ENCODE measurements around the gene ZCCHC8. TPM values are rescaled to one million over a fixed set of nuclear protein-coding genes. Genes with fewer than 3 reads are reported as not detected.
"Not testable (repeated sequence)": the region's sequence is repeated elsewhere in the genome, so short reads cannot be mapped to it uniquely, and the experiment has no call there.

The ZCCHC8 gene
- total RNA-seq, 2 experiments from 2014 or later = 35.2 to 37.6 TPM

DNA sequence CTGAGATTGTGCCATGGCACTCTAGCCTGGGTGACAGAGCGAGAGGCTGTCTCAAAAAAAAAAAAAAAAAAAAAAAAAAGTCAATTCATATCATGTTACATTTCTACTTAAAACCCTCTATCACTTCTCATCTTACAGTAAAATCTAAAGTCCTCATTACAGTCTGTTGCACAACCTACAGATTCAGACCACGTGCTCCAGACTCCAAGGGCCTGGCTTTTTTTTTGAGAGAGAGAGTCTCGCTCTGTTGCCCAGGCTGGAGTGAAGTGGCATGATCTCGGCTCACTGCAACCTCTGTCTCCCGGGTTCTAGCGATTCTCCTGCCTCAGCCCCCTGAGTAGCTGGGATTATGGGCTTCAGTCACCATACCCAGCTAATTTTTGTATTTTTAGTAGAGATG, 14.4 kb downstream of the ZCCHC8 start:
- CTCF ChIA-PET = interaction anchor here (0.7 kb wide), 1 partner anchor 100 kb away, joined by 3 read pairs; no protein-coding TSS in a partner anchor
- POLR2A ChIA-PET = not testable (repeated sequence)

DNA sequence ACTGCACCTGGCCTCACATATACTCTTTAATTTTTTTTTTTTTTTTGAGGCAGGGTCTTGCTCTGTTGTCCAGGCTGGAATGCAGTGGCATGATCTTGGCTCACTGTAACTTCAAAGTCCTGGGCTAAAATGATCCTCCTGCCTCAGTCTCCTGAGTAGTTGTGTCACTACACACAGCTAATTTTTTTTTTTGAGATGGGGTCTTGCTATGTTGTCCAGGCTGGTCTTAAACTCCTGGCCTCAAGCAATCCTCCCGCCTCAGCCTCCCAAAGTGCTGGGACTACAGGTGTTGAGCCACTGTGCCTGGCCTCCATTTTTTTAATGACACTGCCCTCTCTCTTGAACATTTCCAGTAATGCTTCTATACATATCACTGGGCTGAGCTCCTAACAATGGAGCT, 16.3 kb downstream of the ZCCHC8 start:
- ChIA-PET POLR2A (interaction anchor here (0.9 kb wide), 1 partner anchor 14 kb away, joined by 3 read pairs; no protein-coding TSS in a partner anchor), CTCF (interaction anchor here (0.6 to 1.3 kb wide), 3 partner anchors 14 to 17 kb away, joined by 3 to 4 read pairs (median 3); partner anchors contain the start of gene ZCCHC8)

DNA sequence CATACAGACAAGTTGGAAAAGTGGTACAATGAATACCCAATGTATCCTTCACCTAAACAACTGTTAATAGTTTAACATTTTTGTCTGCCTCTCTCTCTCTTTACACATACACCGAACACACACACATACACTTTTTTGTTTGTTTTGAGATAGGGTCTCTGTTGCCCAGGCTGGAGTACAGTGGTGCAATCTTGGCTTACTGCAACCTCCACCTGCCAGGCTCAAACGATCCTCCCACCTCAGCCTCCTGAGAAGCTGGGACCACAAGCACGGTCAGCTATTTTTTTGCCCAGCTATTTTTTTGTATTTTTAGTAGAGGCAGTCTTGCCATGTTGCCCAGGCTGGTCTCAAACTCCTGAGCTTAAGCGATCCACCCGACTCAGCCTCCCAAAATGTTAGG, 16.8 kb downstream of the ZCCHC8 start:
- ChIA-PET CTCF (interaction anchor here (0.6 to 1.3 kb wide), 3 partner anchors 14 to 17 kb away, joined by 3 to 4 read pairs (median 3); partner anchors contain the start of gene ZCCHC8), POLR2A (interaction anchor here (0.9 kb wide), 1 partner anchor 15 kb away, joined by 3 read pairs; no protein-coding TSS in a partner anchor)

DNA sequence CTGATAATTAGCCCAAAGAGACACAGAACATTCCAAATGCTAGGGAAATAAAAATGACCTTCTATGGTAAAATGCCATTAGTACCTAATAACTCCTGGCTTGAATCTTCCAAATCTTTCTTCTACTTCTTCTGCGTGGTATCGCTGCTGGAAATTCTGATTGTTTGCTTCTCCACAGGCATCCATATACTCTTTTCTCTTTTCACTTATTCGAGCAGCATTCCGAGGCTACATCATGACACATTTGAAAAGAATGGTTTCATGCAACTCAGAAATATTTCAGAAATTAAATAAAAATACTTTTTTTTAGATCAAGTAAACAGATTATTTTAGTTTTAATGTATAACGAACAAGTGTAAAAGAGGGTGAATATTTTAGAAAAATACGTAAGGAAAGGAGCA, 18.9 kb downstream of the ZCCHC8 start:
- POLR2A ChIA-PET = no interaction called here
- CTCF ChIA-PET = no interaction called here

DNA sequence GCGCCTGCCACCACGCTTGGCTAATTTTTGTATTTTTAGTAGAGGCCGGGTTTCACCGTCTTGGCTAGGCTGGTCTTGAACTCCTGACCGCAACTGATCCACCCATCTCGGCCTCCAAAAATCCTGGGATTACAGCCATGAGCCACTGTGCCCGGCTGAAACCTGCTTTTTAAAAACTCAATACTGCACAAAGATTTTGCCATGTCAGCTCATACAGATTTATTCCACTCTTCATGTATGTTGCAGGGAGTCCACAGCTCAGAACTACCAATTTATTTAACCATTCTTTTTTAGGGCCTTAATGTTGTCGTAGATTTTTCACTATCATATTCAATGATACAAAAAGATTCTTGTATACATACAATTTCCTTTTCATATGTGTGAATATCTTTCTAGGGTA, 20.0 kb downstream of the ZCCHC8 start:
- CTCF ChIA-PET = no interaction called here
- POLR2A ChIA-PET = no interaction called here

DNA sequence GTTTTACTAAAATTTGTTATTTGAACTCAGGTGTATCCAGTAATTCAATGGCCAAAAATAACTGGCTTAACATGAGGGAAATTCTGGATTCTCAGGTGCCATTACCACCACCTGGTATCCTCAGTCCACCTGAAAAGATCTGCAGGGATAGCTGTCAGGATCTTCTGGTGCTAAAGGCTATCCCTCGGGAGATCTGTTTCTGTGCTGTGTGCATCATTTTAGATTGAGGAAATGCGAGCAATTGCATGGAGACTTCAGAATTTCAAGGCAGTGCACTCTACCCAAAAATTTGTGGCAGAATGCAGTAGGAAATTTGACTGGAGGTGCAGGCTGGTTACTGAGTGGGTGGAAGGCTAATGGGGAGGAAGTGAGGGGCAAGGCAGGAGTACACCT, 26.4 kb downstream of the ZCCHC8 start:
- POLR2A ChIA-PET = interaction anchor here (1.1 kb wide), 1 partner anchor 74 kb away, joined by 4 read pairs; no protein-coding TSS in a partner anchor
- CTCF ChIA-PET = interaction anchor here (1.2 to 3.8 kb wide), 2 partner anchors 74 to 77 kb away, joined by 3 to 43 read pairs; no protein-coding TSS in a partner anchor

DNA sequence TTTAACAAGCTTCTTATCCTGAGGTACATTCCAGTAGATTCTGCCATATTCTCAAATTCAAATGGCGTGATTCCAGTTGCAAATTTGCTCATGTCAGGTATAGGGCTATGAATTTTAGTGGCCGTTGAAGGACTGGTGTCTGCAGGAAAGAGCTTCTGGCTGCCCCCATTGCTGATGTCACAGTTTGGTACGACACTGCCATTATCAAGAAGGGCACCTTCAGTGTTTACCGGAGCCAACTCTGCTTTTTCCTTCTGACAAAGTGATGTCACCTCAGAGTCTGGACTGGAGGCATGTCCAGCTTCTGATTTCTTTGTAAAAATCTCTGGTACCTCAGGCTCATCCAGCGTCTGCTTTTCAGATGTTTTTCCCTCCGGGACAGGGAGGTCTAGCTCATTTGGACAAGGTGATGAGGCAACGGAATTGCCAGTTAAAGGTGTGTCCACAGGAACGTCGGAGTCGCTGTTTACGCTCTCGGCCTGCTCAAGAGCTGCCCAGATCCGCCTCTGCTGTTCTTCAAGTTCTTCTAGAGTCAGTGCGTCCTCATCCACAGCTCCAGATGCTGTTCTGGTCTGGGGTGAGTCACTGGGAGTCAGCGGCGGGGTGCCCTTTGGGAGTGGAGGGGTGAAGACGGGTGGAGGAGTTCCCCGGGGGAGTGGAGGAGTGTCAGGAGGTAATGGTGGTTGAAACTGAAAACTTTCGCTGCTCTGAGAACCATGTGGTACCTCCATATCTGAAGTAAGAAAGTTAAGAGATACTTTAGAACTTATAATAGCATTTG, 27.0 kb downstream of the ZCCHC8 start:
- ChIA-PET POLR2A (interaction anchor here (1.1 kb wide), 1 partner anchor 74 kb away, joined by 4 read pairs; no protein-coding TSS in a partner anchor), CTCF (interaction anchor here (0.6 to 3.8 kb wide), 6 partner anchors 20 to 760 kb away, joined by 3 to 43 read pairs (median 4); partner anchors contain the start of gene CLIP1)

DNA sequence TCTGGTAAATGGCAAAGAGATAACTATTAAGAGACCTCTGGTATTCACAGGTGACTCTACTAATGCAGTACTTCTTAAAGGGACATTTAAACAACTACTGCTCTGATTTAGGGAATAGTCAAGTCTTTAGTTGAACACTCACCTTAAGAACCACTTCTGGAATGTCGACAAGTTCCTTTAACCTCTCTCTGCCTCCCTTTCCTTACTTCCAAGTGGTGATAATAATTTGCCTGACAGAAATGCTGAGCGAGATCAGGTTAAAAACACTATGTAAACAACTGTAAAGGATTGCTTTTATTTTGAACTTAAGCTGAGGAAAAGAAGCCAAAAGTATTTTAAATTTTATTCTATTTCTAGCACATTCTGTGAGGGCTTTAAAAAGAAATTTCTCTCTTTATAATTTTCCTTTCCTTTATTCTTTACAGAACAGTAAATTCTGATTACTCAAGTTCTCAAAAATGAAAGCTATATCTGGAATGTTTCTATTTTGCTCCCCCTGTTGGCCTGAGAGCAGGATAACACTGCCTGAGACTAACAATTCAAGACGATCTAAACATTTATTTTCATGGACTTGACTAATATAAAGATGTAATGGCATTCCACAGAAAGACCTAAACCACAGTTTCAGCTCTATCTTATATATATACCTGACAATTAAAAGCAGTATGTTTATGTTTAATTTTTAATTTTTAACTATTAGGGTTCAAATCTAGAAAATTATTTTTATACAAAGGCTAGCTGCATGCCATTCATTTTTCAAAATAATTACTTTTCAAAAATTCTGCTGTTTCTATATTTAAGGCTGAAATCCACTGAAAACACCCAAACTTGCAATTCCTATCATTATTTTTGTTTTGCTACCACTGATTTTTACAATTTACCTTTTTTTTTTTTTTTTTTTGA, 29.2 kb downstream of the ZCCHC8 start:
- CTCF ChIA-PET = interaction anchor here (0.6 to 3.8 kb wide), 15 partner anchors 9 to 1031 kb away, joined by 3 to 43 read pairs (median 4); no protein-coding TSS in a partner anchor
- POLR2A ChIA-PET = interaction anchor here (0.6 kb wide), 2 partner anchors 66 to 178 kb away, joined by 4 read pairs; no protein-coding TSS in a partner anchor

DNA sequence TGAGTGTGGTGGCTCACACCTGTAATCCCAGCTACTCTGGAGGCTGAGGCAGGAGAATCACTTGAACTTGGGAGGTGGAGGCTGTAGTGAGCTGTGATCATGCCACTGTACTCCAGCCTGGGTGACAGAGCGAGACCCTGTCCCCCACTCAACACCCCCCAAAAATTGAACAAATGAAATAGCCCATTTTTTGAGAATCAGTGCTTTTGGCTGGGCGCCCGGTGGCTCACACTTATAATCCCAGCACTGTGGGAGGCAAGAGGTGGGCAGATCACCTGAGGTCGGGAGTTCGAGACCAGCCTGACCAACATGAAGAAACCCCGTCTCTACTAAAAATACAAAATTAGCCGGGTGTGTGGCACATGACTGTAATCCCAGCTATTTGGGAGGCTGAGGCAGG, 30.2 kb downstream of the ZCCHC8 start:
- ChIA-PET POLR2A (interaction anchor here (0.8 kb wide), 1 partner anchor 71 kb away, joined by 3 read pairs; no protein-coding TSS in a partner anchor), CTCF (interaction anchor here (2.0 to 3.8 kb wide), 2 partner anchors 8 to 70 kb away, joined by 8 to 43 read pairs; no protein-coding TSS in a partner anchor)

DNA sequence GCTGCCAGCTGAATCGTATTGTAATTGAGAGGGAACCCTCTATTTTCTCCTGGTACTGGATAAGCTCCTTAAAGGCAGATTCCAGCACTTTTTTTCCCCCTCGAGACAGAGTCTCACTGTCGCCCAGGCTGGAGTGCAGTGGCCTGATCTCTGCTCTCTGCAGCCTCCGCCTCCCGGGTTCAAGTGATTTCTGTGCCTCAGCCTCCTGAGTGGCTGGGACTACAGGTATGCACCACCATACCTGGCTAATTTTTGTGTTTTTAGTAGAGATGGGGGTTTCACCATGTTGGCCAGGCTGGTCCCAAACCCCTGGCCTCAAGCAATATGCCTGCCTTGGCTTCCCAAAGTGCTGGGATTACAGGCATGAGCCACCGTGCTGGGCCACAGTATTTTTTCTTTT, 30.9 kb downstream of the ZCCHC8 start:
- POLR2A ChIA-PET = interaction anchor here (0.8 kb wide), 1 partner anchor 71 kb away, joined by 3 read pairs; no protein-coding TSS in a partner anchor
- CTCF ChIA-PET = interaction anchor here (1.5 kb wide), 1 partner anchor 70 kb away, joined by 4 read pairs; no protein-coding TSS in a partner anchor

DNA sequence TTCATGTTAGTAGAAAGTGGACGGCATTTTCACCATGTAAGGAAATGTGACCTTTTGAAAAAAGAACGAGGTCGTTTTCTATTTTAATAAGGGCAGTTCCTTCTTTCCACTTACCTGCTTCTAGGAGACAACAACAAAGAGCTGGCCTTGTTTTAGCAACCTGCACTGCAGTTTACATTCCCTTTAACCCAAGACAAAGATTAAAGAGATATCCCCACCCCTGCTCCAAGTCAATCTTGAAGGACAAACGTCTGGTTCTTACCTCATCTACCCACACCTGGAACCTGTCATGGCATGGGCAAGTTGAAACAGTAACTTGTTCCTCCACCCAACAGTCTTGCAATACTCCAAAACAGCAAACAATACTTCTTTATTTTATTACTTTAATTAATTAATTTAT, 32.7 kb downstream of the ZCCHC8 start:
- ChIA-PET CTCF (no interaction called here), POLR2A (no interaction called here)

DNA sequence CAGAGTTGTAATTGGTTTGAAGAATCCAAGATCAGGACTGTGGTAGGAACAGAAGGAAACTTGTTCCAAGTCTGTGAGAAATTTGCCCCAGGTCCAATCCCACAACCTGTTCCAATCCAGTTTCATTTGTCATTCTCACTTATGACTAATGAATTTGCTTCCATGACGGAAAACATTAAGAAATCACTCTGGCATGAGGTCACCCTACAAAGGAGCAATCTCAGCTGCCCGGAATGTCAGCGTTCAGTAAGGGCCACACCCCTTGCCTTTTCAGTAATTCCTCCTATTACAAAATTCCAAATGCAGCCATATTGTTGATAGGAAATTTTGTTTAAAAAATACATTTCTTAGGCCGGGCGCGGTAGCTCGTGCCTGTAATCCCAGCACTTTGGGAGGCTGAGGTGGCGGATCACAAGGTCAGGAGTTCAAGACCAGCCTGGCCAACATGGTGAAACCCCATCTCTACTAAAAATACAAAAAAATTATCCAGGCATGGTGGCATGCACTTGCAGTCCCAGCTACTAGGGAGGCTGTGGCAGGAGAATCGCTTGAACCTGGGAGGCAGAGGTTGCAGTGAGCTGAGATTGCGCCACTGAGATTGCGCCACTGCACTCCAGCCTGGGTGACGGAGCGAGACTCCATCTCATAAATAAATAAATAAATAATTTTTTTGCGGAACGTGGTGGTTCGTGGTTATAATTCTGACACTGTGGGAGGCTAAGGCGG, 36.3 kb downstream of the ZCCHC8 start:
- CTCF ChIA-PET = interaction anchor here (0.5 kb wide), 1 partner anchor 622 kb away, joined by 6 read pairs; no protein-coding TSS in a partner anchor
- POLR2A ChIA-PET = not testable (repeated sequence)

DNA sequence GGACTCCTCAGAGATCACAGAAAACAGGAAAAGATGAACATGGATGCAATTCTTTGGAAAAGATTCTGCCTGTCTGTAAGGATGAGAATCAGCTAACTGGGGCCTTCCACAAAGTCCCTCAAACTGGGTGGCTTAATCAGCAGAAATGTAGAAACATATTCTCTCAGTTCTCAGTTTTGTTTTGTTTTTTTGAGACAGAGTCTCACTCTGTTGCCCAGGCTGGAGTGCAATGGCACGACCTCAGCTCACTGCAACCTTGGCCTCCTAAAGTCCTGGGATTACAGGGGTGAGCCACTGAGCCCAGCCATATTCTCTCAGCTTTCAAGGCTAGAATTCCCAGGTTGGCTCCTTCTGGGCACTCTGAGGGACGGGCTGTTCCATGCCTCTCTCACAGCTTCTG, 40.1 kb downstream of the ZCCHC8 start:
- POLR2A ChIA-PET = no interaction called here
- CTCF ChIA-PET = interaction anchor here (3.1 kb wide), 1 partner anchor 61 kb away, joined by 8 read pairs; no protein-coding TSS in a partner anchor

DNA sequence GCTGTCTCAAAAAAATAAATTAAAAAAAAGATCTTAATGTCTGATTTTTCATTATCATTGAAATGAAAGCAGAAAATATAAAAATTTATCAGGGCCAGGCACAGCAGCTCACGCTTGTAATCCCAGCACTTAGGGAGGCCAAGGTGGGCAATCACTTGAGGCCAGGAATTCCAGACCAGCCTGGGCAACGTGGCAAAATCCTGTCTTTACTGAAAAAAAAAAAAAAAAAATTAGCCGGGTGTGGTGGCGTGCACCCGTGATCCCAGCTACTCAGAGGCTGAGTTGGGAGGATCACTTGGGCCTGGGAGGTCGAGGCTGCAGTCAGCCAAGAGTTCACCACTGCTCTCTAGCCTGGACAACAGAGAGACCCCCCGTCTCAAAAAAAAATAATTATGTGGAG, 40.7 kb downstream of the ZCCHC8 start:
- CTCF ChIA-PET = no interaction called here
- POLR2A ChIA-PET = no interaction called here

DNA sequence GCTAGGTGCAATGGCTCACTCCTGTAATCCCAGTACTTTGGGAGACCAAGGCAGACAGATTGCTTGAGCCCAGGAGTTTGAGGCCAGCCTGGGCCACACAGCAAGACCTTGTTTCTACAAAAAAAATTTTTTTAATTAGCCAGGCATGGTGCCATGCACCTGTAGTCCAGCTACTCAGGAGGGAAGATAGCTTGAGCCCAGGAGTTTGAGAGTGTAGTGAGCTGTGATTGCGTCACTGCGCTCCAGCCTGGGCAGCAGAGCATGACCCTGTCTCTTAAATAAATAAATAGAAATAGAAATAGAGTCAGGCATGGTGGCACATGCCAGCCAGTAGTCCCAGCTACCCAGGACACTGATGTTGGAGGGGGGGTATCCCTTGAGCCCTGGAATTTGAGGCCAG, 41.5 kb downstream of the ZCCHC8 start:
- ChIA-PET POLR2A (no interaction called here), CTCF (interaction anchor here (0.6 kb wide), 1 partner anchor 293 kb away, joined by 4 read pairs; no protein-coding TSS in a partner anchor)

DNA sequence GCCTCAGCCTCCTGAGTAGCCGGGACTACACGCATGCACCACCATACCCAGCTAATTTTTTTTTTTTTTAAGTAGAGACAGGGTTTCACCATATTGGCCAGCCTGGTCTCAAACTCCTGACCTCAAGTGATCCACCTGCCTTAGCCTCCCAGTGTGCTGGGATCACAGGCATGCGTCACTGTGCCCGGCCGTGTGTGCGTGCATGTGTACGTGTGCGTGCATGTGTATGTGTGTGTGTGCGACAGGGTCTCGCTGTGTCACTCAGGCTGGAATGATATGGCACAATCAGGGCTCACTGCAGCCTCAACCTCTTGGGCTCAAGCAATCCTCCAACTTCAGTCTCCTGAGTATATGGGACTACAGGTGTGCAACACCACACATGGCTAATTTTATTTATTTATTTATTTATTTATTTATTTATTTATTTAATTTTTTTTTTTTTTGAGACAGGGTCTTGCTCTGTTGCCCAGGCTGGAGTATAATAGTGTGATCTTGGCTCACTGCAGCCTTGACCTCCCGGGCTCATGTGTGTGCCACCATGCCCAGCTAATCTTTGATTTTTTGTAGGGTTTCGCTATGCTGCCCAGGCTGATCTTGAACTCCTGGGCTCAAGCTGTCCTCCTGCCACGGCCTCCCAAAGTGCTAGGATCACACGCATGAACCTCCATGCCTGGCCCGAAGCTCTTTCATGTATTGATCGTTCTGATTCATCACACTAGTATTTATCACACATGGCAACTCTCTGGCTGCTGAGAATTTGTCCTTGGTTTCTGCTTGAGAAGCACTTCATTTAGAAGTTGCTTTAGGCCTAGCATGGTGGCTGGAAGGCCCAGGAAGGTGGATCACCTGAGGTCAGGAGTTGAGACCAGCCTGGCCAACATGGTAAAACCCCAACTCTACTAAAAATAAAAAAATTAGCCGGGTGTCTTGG, 42.4 kb downstream of the ZCCHC8 start:
- POLR2A ChIA-PET = no interaction called here
- CTCF ChIA-PET = no interaction called here

DNA sequence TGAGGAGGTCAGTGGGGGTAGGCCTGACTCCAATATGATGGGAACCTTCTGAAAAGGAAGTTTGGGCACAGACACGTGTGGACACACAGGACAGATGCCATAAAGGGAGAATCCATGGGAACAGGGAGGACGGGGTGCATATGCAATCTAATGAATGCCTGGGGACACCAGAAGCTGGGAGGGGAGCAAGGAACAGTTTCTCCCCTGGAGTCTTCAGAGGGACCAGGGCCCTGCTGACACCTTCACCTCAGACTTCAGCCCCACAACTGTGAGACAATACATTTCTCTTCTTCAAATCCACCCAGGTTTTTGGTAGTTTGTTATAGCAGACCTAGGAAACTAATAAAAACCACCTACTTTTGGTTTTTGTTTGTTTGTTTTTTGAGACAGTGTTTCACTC, 43.1 kb downstream of the ZCCHC8 start:
- POLR2A ChIA-PET = no interaction called here
- CTCF ChIA-PET = no interaction called here

DNA sequence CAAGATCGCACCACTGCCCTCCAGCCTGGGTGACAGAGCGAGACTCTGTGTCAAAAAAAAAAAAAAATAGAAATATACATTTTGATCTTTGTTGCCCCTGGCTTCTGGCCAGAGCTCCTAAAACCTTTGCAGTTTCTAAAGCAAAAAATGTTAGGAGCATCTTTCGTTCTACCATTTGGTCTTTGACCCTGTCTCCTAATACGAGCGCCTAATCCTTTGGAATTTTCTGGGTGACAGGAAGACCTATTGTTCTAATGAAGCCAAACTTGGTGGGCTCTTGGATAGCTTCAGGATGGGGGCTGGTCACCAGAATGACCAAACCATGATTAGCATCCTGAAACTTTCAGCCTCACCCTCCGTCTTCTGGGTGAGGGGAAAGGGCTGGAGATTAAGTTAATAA, 46.0 kb downstream of the ZCCHC8 start:
- CTCF ChIA-PET = interaction anchor here (0.7 to 1.3 kb wide), 2 partner anchors 16 to 17 kb away, joined by 3 to 4 read pairs; no protein-coding TSS in a partner anchor
- POLR2A ChIA-PET = interaction anchor here (0.6 kb wide), 2 partner anchors 43 to 1178 kb away, joined by 3 read pairs; partner anchors contain the start of gene EIF2B1

Measured in activated CD8-positive, alpha-beta memory T cell treated with anti-CD3 and anti-CD28 coated beads for 36 hours (primary cell).